ENCODE measurements around the gene CACHD1. TPM values are rescaled to one million over a fixed set of nuclear protein-coding genes. Genes with fewer than 3 reads are reported as not detected.

CACHD1 gene
- total RNA-seq, 1 donor from 2014 or later = not detected

GRCh38 chr1:64472805-64473204 is 2.9 kb downstream of the CACHD1 start:
- DNase-seq (ENCODE audit: low read depth) = no peak

GRCh38 chr1:64473367-64473766 is 3.4 kb downstream of the CACHD1 start:
- DNase-seq (ENCODE audit: low read depth) = no peak

GRCh38 chr1:64474133-64474532 is 4.2 kb downstream of the CACHD1 start:
- DNase-seq (ENCODE audit: low read depth) = no peak

GRCh38 chr1:64474665-64475439 is 4.9 kb downstream of the CACHD1 start:
- peak; percentile 77 for DNase-seq (ENCODE audit: low read depth)

- peak; percentile 2 for DNase-seq (ENCODE audit: low read depth)
Measured at GRCh38 chr1:64476251-64476952, 6.5 kb downstream of the CACHD1 start.

GRCh38 chr1:64478594-64479470 is 8.9 kb downstream of the CACHD1 start:
- no peak for DNase-seq (ENCODE audit: low read depth)

- DNase-seq (ENCODE audit: low read depth) = no peak
Measured at GRCh38 chr1:64479874-64480273, 9.9 kb downstream of the CACHD1 start.

GRCh38 chr1:64480999-64481772 is 11.3 kb downstream of the CACHD1 start:
- DNase-seq (ENCODE audit: low read depth) = no peak

- DNase-seq (ENCODE audit: low read depth) = no peak
Measured at GRCh38 chr1:64482128-64482527, 12.2 kb downstream of the CACHD1 start.

- no peak for DNase-seq (ENCODE audit: low read depth)
Measured at GRCh38 chr1:64482720-64483119, 12.8 kb downstream of the CACHD1 start.

- DNase-seq (ENCODE audit: low read depth) = no peak
Measured at GRCh38 chr1:64483731-64484414, 13.9 kb downstream of the CACHD1 start.

- DNase-seq (ENCODE audit: low read depth) = no peak
Measured at GRCh38 chr1:64484651-64485050, 14.7 kb downstream of the CACHD1 start.

GRCh38 chr1:64486193-64486592 is 16.3 kb downstream of the CACHD1 start:
- DNase-seq (ENCODE audit: low read depth) = no peak

- DNase-seq (ENCODE audit: low read depth) = no peak
Measured at GRCh38 chr1:64487061-64487460, 17.1 kb downstream of the CACHD1 start.

GRCh38 chr1:64488862-64489261 is 18.9 kb downstream of the CACHD1 start:
- no peak for DNase-seq (ENCODE audit: low read depth)

- no peak for DNase-seq (ENCODE audit: low read depth)
Measured at GRCh38 chr1:64489707-64490106, 19.8 kb downstream of the CACHD1 start.

- DNase-seq (ENCODE audit: low read depth) = no peak
Measured at GRCh38 chr1:64490213-64490818, 20.4 kb downstream of the CACHD1 start.

GRCh38 chr1:64492424-64492823 is 22.5 kb downstream of the CACHD1 start:
- no peak for DNase-seq (ENCODE audit: low read depth)

GRCh38 chr1:64493831-64494230 is 23.9 kb downstream of the CACHD1 start:
- DNase-seq (ENCODE audit: low read depth) = no peak

- no peak for DNase-seq (ENCODE audit: low read depth)
Measured at GRCh38 chr1:64494659-64495058, 24.7 kb downstream of the CACHD1 start.

Measured in myocyte (in vitro differentiated cells).